Calu3 (cell line): ENCODE measurements around the gene MAP6D1. TPM values are rescaled to one million over a fixed set of nuclear protein-coding genes. Genes with fewer than 3 reads are reported as not detected.

Experiments
- BruUV-seq: library from RNA; stranded (reverse); fragments of 400-500 nt; replicated peaks from 2 replicates; lab custom pipeline; 2021; lab: Mats Ljungman, UMichigan
- CTCF ChIA-PET: fragments of 300-600 bp; sonication (Branson Sonifier 250); formaldehyde crosslinking; loops from one replicate; lab custom pipeline; 2022; ENCODE audit warnings: antibody characterized with exemption; lab: Charles Lee
- DNase-seq: peaks from one replicate; pipeline ENCODE4 v3.0.0; 2022
- H3K27ac Mint-ChIP-seq: one replicate; pipeline ENCODE4 v1.8.0; 2022; ENCODE audit warnings: mixed read lengths; ENCODE audit not compliant: unreplicated experiment
- H3K27me3 Mint-ChIP-seq: one replicate; pipeline ENCODE4 v1.8.0; 2022; ENCODE audit warnings: mixed read lengths; ENCODE audit not compliant: unreplicated experiment
- H3K36me3 Mint-ChIP-seq: one replicate; pipeline ENCODE4 v1.8.0; 2022; ENCODE audit warnings: mild to moderate bottlenecking, moderate library complexity, mixed read lengths; ENCODE audit not compliant: insufficient read depth, unreplicated experiment
- H3K4me1 Mint-ChIP-seq: one replicate; pipeline ENCODE4 v1.8.0; 2022; ENCODE audit warnings: mild to moderate bottlenecking, low read depth, mixed read lengths; ENCODE audit not compliant: unreplicated experiment
- H3K4me3 Mint-ChIP-seq: one replicate; pipeline ENCODE4 v1.8.0; 2022; ENCODE audit warnings: mild to moderate bottlenecking, low read depth, moderate library complexity, mixed read lengths; ENCODE audit not compliant: unreplicated experiment
- H3K9me3 Mint-ChIP-seq: one replicate; pipeline ENCODE4 v1.8.0; 2022; ENCODE audit warnings: low read depth, mixed read lengths; ENCODE audit not compliant: unreplicated experiment
- intact Hi-C: fragments of 100-400 bp; cut with micrococcal nuclease; formaldehyde crosslinking; loops from one replicate; pipeline ENCODE4 v1.10.0; 2022; ENCODE audit not compliant: unreplicated experiment
- total RNA-seq: library from RNA; stranded (reverse); gene quantifications from 2 replicates; pipeline ENCODE4 v1.2.3, GENCODE V29; 2022
- TF ChIP-seq, protein P1 (sequence below): fragments of 200-600 bp; IDR thresholded peaks from one replicate; pipeline ENCODE4 v1.8.0; 2022; ENCODE audit warnings: antibody characterized with exemption; ENCODE audit not compliant: unreplicated experiment

MAP6D1 gene
- total RNA-seq, 1 experiment from 2014 or later: 5.4 TPM

GRCh38 chr3:183837894-183838293 lies 12.5 kb upstream of the MAP6D1 start:
- CTCF ChIA-PET: no interaction called here
- DNase-seq: no peak
- no peak overlapping the region for H3K4me3 Mint-ChIP-seq
- no peaks in the 10 kb centered on the region for H3K4me1 Mint-ChIP-seq
- TF ChIP-seq, protein P1, sequence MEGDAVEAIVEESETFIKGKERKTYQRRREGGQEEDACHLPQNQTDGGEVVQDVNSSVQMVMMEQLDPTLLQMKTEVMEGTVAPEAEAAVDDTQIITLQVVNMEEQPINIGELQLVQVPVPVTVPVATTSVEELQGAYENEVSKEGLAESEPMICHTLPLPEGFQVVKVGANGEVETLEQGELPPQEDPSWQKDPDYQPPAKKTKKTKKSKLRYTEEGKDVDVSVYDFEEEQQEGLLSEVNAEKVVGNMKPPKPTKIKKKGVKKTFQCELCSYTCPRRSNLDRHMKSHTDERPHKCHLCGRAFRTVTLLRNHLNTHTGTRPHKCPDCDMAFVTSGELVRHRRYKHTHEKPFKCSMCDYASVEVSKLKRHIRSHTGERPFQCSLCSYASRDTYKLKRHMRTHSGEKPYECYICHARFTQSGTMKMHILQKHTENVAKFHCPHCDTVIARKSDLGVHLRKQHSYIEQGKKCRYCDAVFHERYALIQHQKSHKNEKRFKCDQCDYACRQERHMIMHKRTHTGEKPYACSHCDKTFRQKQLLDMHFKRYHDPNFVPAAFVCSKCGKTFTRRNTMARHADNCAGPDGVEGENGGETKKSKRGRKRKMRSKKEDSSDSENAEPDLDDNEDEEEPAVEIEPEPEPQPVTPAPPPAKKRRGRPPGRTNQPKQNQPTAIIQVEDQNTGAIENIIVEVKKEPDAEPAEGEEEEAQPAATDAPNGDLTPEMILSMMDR: no peak
- H3K9me3 Mint-ChIP-seq: no peaks in the 10 kb centered on the region
- intact Hi-C loops: no loop called here
- H3K27ac Mint-ChIP-seq: no peak overlapping the region
- BruUV-seq: no TSS peak
- peaks cover 51% of the 10 kb centered on the region for H3K36me3 Mint-ChIP-seq
- H3K27me3 Mint-ChIP-seq: no peaks in the 10 kb centered on the region

DNA sequence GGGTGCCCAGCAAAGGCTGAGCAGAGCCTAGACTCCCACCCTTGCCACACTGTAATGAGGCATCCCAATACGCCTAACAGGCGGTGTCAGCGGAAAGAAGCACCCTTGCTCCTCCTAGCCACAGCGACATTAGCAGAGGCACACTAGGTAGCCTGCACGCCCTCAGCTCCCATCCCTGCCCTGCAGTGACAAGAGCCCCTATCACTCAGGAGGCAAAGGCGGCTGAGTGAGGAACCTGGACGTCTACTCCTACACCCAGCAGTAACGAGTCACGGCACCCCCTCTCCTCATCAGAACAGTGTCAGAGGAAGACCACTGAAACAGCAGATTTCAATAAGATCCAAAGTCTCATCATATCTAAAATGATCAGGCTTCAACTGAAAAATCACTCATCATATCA lies 12.0 kb upstream of the MAP6D1 start:
- Mint-ChIP-seq H3K27ac (no peak overlapping the region), H3K36me3 (peaks cover 50% of the 10 kb centered on the region), H3K4me1 (no peaks in the 10 kb centered on the region), H3K27me3 (no peaks in the 10 kb centered on the region), H3K9me3 (no peaks in the 10 kb centered on the region), H3K4me3 (no peak overlapping the region)
- intact Hi-C loops: no loop called here
- CTCF ChIA-PET: no interaction called here
- no peak for DNase-seq
- TF ChIP-seq, protein P1: no peak
- no TSS peak for BruUV-seq

GRCh38 chr3:183833516-183833915 lies 8.1 kb upstream of the MAP6D1 start:
- TF ChIP-seq, protein P1: no peak
- CTCF ChIA-PET: no interaction called here
- BruUV-seq: no TSS peak
- no peak for DNase-seq
- no peak overlapping the region for H3K27ac Mint-ChIP-seq
- H3K4me1 Mint-ChIP-seq: no peaks in the 10 kb centered on the region
- H3K9me3 Mint-ChIP-seq: no peaks in the 10 kb centered on the region
- H3K36me3 Mint-ChIP-seq: peaks cover 15% of the 10 kb centered on the region
- no peaks in the 10 kb centered on the region for H3K27me3 Mint-ChIP-seq
- H3K4me3 Mint-ChIP-seq: no peak overlapping the region
- intact Hi-C loops: no loop called here

DNA sequence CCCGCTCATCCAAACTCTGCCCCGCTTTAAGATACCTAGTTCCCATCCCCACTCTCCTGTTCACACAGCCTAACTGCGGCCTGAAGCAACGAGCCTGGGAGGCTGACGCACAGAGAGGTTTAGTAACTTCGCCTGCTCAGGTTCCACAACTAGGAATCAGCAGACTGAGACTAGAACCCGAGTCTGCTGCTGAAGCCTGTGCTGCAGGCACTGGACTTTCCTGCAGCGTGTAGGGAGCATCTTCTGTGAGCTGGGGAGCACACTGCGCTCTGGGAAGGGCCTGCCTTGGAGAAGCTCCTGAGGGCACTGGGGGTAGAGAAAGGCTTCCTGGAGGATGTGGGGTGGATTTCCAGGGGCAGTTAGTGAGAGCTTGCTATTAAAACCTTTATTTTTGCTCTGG lies 4.8 kb upstream of the MAP6D1 start:
- CTCF ChIA-PET: no interaction called here
- TF ChIP-seq, protein P1: no peak
- no peak overlapping the region for H3K4me3 Mint-ChIP-seq
- no peak for DNase-seq
- no peaks in the 10 kb centered on the region for H3K27me3 Mint-ChIP-seq
- H3K36me3 Mint-ChIP-seq: peaks cover 24% of the 10 kb centered on the region
- BruUV-seq: no TSS peak
- no peaks in the 10 kb centered on the region for H3K9me3 Mint-ChIP-seq
- H3K4me1 Mint-ChIP-seq: no peaks in the 10 kb centered on the region
- intact Hi-C loops: no loop called here
- H3K27ac Mint-ChIP-seq: no peak overlapping the region
